ENCODE data around the gene LYRM1.

Gene LYRM1

GRCh38 chr16:20946015-20946629, 45.6 kb downstream of the LYRM1 start:
- Histone ChIP-seq H4K91ac (ENCODE audit: low read depth, low read length) (no peak overlapping the region), H2BK120ac (ENCODE audit: insufficient read depth, low read length, poor library complexity) (no peak overlapping the region), H3K79me2 (ENCODE audit: control insufficient read depth, insufficient read depth, low read length, poor library complexity) (no peaks in the 10 kb centered on the region)

GRCh38 chr16:20948444-20948843, 47.9 kb downstream of the LYRM1 start:
- Histone ChIP-seq H3K4me1 (ENCODE audit: control insufficient read depth in 1 of 2, insufficient read depth in 2 of 2, low read length in 2 of 2) (no peaks in the 10 kb centered on the region), H2BK12ac (ENCODE audit: low read length) (no peak overlapping the region), H3K79me2 (ENCODE audit: control insufficient read depth, insufficient read depth, low read length, poor library complexity) (no peaks in the 10 kb centered on the region), H3K9ac (ENCODE audit: low read length) (no peak overlapping the region), H2BK5ac (ENCODE audit: low read depth, low read length, poor library complexity) (no peak overlapping the region), H3K23ac (ENCODE audit: low read length) (no peak overlapping the region), H3K4me3 (ENCODE audit: low read depth, low read length) (no peak overlapping the region), H4K91ac (ENCODE audit: low read depth, low read length) (no peak overlapping the region), H4K12ac (ENCODE audit: low read depth, low read length) (no peak overlapping the region), H3K14ac (ENCODE audit: low read length) (no peak overlapping the region), H4K8ac (ENCODE audit: low read depth, low read length) (no peak overlapping the region), H3K36me3 (ENCODE audit: control insufficient read depth in 1 of 2, insufficient read depth in 2 of 2, low read length in 2 of 2) (no peaks in the 10 kb centered on the region), H3K27me3 (ENCODE audit: insufficient read depth, low read length) (no peaks in the 10 kb centered on the region), H2AK5ac (ENCODE audit: low read length) (no peak overlapping the region), H3K18ac (ENCODE audit: low read length) (no peak overlapping the region), H3K4ac (ENCODE audit: low read depth, low read length) (no peak overlapping the region), H3K4me2 (ENCODE audit: low read length) (no peak overlapping the region), H3K27ac (ENCODE audit: low read depth, low read length) (no peak overlapping the region), H2AFZ (ENCODE audit: insufficient read depth, low read length, poor library complexity) (no peak overlapping the region), H2BK120ac (ENCODE audit: insufficient read depth, low read length, poor library complexity) (no peak overlapping the region), H3K9me3 (ENCODE audit: insufficient read depth, low read depth, low read length) (no peaks in the 10 kb centered on the region), H3K79me1 (ENCODE audit: low read length) (no peaks in the 10 kb centered on the region)
- WGBS (ENCODE audit: extremely low coverage, insufficient coverage, insufficient read length) = no CpG with 5 or more reads among the region's 9 CpGs
- no peak for DNase-seq

More at GRCh38 chr16:20946015-20946629, 45.6 kb downstream of the LYRM1 start:
- Histone ChIP-seq H3K36me3 (ENCODE audit: control insufficient read depth in 1 of 2, insufficient read depth in 2 of 2, low read length in 2 of 2) (no peaks in the 10 kb centered on the region), H3K4me2 (ENCODE audit: low read length) (no peak overlapping the region), H4K8ac (ENCODE audit: low read depth, low read length) (no peak overlapping the region), H3K27me3 (ENCODE audit: insufficient read depth, low read length) (no peaks in the 10 kb centered on the region), H4K12ac (ENCODE audit: low read depth, low read length) (no peak overlapping the region), H3K27ac (ENCODE audit: low read depth, low read length) (no peak overlapping the region), H2BK12ac (ENCODE audit: low read length) (no peak overlapping the region), H3K18ac (ENCODE audit: low read length) (no peak overlapping the region), H2AK5ac (ENCODE audit: low read length) (no peak overlapping the region), H3K79me1 (ENCODE audit: low read length) (no peaks in the 10 kb centered on the region), H3K9ac (ENCODE audit: low read length) (no peak overlapping the region), H3K9me3 (ENCODE audit: insufficient read depth, low read depth, low read length) (no peaks in the 10 kb centered on the region), H3K4ac (ENCODE audit: low read depth, low read length) (no peak overlapping the region), H2AFZ (ENCODE audit: insufficient read depth, low read length, poor library complexity) (no peak overlapping the region), H3K14ac (ENCODE audit: low read length) (no peak overlapping the region), H3K4me3 (ENCODE audit: low read depth, low read length) (no peak overlapping the region), H2BK5ac (ENCODE audit: low read depth, low read length, poor library complexity) (no peak overlapping the region), H3K4me1 (ENCODE audit: control insufficient read depth in 1 of 2, insufficient read depth in 2 of 2, low read length in 2 of 2) (no peaks in the 10 kb centered on the region), H3K23ac (ENCODE audit: low read length) (no peak overlapping the region)
- no peak for DNase-seq
- no CpG with 5 or more reads among the region's 8 CpGs for WGBS (ENCODE audit: extremely low coverage, insufficient coverage, insufficient read length)

- no peak overlapping the region for H2AK5ac ChIP-seq (ENCODE audit: low read length)
- H3K18ac ChIP-seq (ENCODE audit: low read length) = no peak overlapping the region
- H3K4me3 ChIP-seq (ENCODE audit: low read depth, low read length) = no peak overlapping the region
- no peak overlapping the region for H2BK120ac ChIP-seq (ENCODE audit: insufficient read depth, low read length, poor library complexity)
- H4K91ac ChIP-seq (ENCODE audit: low read depth, low read length) = no peak overlapping the region
- no peak overlapping the region for H3K4ac ChIP-seq (ENCODE audit: low read depth, low read length)
- H3K9me3 ChIP-seq (ENCODE audit: insufficient read depth, low read depth, low read length) = no peaks in the 10 kb centered on the region
- no peaks in the 10 kb centered on the region for H3K36me3 ChIP-seq (ENCODE audit: control insufficient read depth in 1 of 2, insufficient read depth in 2 of 2, low read length in 2 of 2)
- no peaks in the 10 kb centered on the region for H3K27me3 ChIP-seq (ENCODE audit: insufficient read depth, low read length)
- no peak overlapping the region for H2BK12ac ChIP-seq (ENCODE audit: low read length)
- H3K79me2 ChIP-seq (ENCODE audit: control insufficient read depth, insufficient read depth, low read length, poor library complexity) = no peaks in the 10 kb centered on the region
- no CpG with 5 or more reads among the region's 3 CpGs for WGBS (ENCODE audit: extremely low coverage, insufficient coverage, insufficient read length)
- no peak overlapping the region for H4K12ac ChIP-seq (ENCODE audit: low read depth, low read length)
- H4K8ac ChIP-seq (ENCODE audit: low read depth, low read length) = no peak overlapping the region
- no peak overlapping the region for H3K4me2 ChIP-seq (ENCODE audit: low read length)
- H3K9ac ChIP-seq (ENCODE audit: low read length) = no peak overlapping the region
- H3K4me1 ChIP-seq (ENCODE audit: control insufficient read depth in 1 of 2, insufficient read depth in 2 of 2, low read length in 2 of 2) = no peaks in the 10 kb centered on the region
- H2AFZ ChIP-seq (ENCODE audit: insufficient read depth, low read length, poor library complexity) = no peak overlapping the region
- H3K27ac ChIP-seq (ENCODE audit: low read depth, low read length) = no peak overlapping the region
- H3K23ac ChIP-seq (ENCODE audit: low read length) = no peak overlapping the region
- H3K14ac ChIP-seq (ENCODE audit: low read length) = no peak overlapping the region
- DNase-seq = no peak
- no peak overlapping the region for H2BK5ac ChIP-seq (ENCODE audit: low read depth, low read length, poor library complexity)
- H3K79me1 ChIP-seq (ENCODE audit: low read length) = no peaks in the 10 kb centered on the region
These were observed 49.1 kb downstream of the LYRM1 start for GRCh38 chr16:20949660-20950059.

GRCh38 chr16:20950294-20950693, 49.7 kb downstream of the LYRM1 start:
- Histone ChIP-seq H3K9me3 (ENCODE audit: insufficient read depth, low read depth, low read length) (no peaks in the 10 kb centered on the region), H3K4me3 (ENCODE audit: low read depth, low read length) (no peak overlapping the region)
- no CpG with 5 or more reads among the region's 4 CpGs for WGBS (ENCODE audit: extremely low coverage, insufficient coverage, insufficient read length)

More at GRCh38 chr16:20950294-20950693, 49.7 kb downstream of the LYRM1 start:
- H4K91ac ChIP-seq (ENCODE audit: low read depth, low read length) = no peak overlapping the region
- no peak for DNase-seq
- no peaks in the 10 kb centered on the region for H3K79me2 ChIP-seq (ENCODE audit: control insufficient read depth, insufficient read depth, low read length, poor library complexity)
- no peak overlapping the region for H3K9ac ChIP-seq (ENCODE audit: low read length)
- H2BK120ac ChIP-seq (ENCODE audit: insufficient read depth, low read length, poor library complexity) = no peak overlapping the region
- H3K18ac ChIP-seq (ENCODE audit: low read length) = no peak overlapping the region
- no peak overlapping the region for H3K4me2 ChIP-seq (ENCODE audit: low read length)
- H2BK12ac ChIP-seq (ENCODE audit: low read length) = no peak overlapping the region
- no peak overlapping the region for H3K27ac ChIP-seq (ENCODE audit: low read depth, low read length)
- H4K8ac ChIP-seq (ENCODE audit: low read depth, low read length) = no peak overlapping the region
- no peak overlapping the region for H2AFZ ChIP-seq (ENCODE audit: insufficient read depth, low read length, poor library complexity)
- H3K4me1 ChIP-seq (ENCODE audit: control insufficient read depth in 1 of 2, insufficient read depth in 2 of 2, low read length in 2 of 2) = no peaks in the 10 kb centered on the region
- no peak overlapping the region for H3K4ac ChIP-seq (ENCODE audit: low read depth, low read length)
- no peak overlapping the region for H3K23ac ChIP-seq (ENCODE audit: low read length)
- no peaks in the 10 kb centered on the region for H3K36me3 ChIP-seq (ENCODE audit: control insufficient read depth in 1 of 2, insufficient read depth in 2 of 2, low read length in 2 of 2)
- no peak overlapping the region for H2BK5ac ChIP-seq (ENCODE audit: low read depth, low read length, poor library complexity)
- H3K27me3 ChIP-seq (ENCODE audit: insufficient read depth, low read length) = no peaks in the 10 kb centered on the region
- no peak overlapping the region for H2AK5ac ChIP-seq (ENCODE audit: low read length)
- no peak overlapping the region for H3K14ac ChIP-seq (ENCODE audit: low read length)
- no peaks in the 10 kb centered on the region for H3K79me1 ChIP-seq (ENCODE audit: low read length)
- H4K12ac ChIP-seq (ENCODE audit: low read depth, low read length) = no peak overlapping the region
